Stimulated activated CD4-positive, alpha-beta T cell treated with anti-CD3 and anti-CD28 coated beads, Interleukin-2, amount 100 ng/mL, for 24 hours (primary cell): Measurements from ENCODE around the gene C6orf141.

ENCODE experiments used
- DNase-seq, 2 donors: peaks; one replicate each; pipeline ENCODE4 v3.0.0-alpha.2; 2020

Gene C6orf141

GRCh38 chr6:49550492-49551077 lies at the start of gene C6orf141:
Gene C6orf141 (plus strand): TSS chr6:49550668. CDS start chr6:49550793, 125 bp downstream.
- DNase-seq, result peak; percentile 19 to 48

- no peak for DNase-seq
These were observed 45.8 kb upstream of the C6orf141 start for GRCh38 chr6:49504666-49505065.

- DNase-seq, result no peak
These were observed 43.8 kb upstream of the C6orf141 start for GRCh38 chr6:49506569-49507111.

GRCh38 chr6:49509342-49509741 lies 41.1 kb upstream of the C6orf141 start:
- DNase-seq, result no peak

GRCh38 chr6:49513153-49513989 lies 37.1 kb upstream of the C6orf141 start:
- DNase-seq, result no peak

- DNase-seq, result no peak
These were observed 35.6 kb upstream of the C6orf141 start for GRCh38 chr6:49514571-49515484.

GRCh38 chr6:49515485-49516146 lies 34.9 kb upstream of the C6orf141 start:
- no peak for DNase-seq

- no peak for DNase-seq
These were observed 34.3 kb upstream of the C6orf141 start for GRCh38 chr6:49516147-49516505.

- no peak for DNase-seq
These were observed 32.5 kb upstream of the C6orf141 start for GRCh38 chr6:49517919-49518318.

- no peak for DNase-seq
These were observed 30.8 kb upstream of the C6orf141 start for GRCh38 chr6:49519660-49520059.

GRCh38 chr6:49522710-49523593 lies 27.5 kb upstream of the C6orf141 start:
- DNase-seq, result no peak

GRCh38 chr6:49523901-49524300 lies 26.6 kb upstream of the C6orf141 start:
- no peak for DNase-seq

- no peak for DNase-seq
These were observed 25.9 kb upstream of the C6orf141 start for GRCh38 chr6:49524541-49524940.

GRCh38 chr6:49526598-49526997 lies 23.9 kb upstream of the C6orf141 start:
- no peak for DNase-seq

GRCh38 chr6:49527320-49527719 lies 23.1 kb upstream of the C6orf141 start:
- DNase-seq, result no peak

- no peak for DNase-seq
These were observed 21.9 kb upstream of the C6orf141 start for GRCh38 chr6:49528571-49528970.

- DNase-seq, result no peak
These were observed 20.2 kb upstream of the C6orf141 start for GRCh38 chr6:49530141-49530776.

- DNase-seq, result no peak
These were observed 18.5 kb upstream of the C6orf141 start for GRCh38 chr6:49531774-49532569.

- DNase-seq, result no peak
These were observed 14.7 kb upstream of the C6orf141 start for GRCh38 chr6:49535795-49536194.

GRCh38 chr6:49539102-49539501 lies 11.4 kb upstream of the C6orf141 start:
- no peak for DNase-seq
